HCT116 (cell line): ENCODE results near the gene PCDHA3. TPM values are rescaled to one million over a fixed set of nuclear protein-coding genes. Genes with fewer than 3 reads are reported as not detected.

ENCODE experiments used
- ATAC-seq: fragments of 200-7000 bp; cut with Tn5 transposase; 2 replicates; pipeline ENCODE4 v1.9.1; 2020; ENCODE audit warnings: mild to moderate bottlenecking, moderate library complexity
- BruUV-seq: library from RNA; stranded (reverse); fragments of 400-500 nt; replicated peaks from 2 replicates; lab custom pipeline; 2021; lab: Mats Ljungman, UMichigan
- CTCF ChIA-PET: fragments of 300-600 bp; sonication (Branson Sonifier 250); formaldehyde crosslinking; loops from one replicate; lab custom pipeline; 2021; ENCODE audit warnings: antibody characterized with exemption; lab: Charles Lee
- POLR2A ChIA-PET: fragments of 300-600, 350-600 bp; sonication (Branson Sonifier 250); formaldehyde crosslinking; loops from one replicate; lab custom pipeline; 2021; ENCODE audit warnings: antibody characterized with exemption; lab: Charles Lee
- RAD21 ChIA-PET, 2 experiments: fragments of 300-600 bp; sonication (Branson Sonifier 250); formaldehyde crosslinking; loops; one replicate each; lab custom pipeline; 2023; ENCODE audit warnings: low total read pairs in 2 of 2; ENCODE audit not compliant: uncharacterized antibody in 2 of 2, unreplicated experiment in 2 of 2, low non-redundant PET in 1 of 2; lab: Charles Lee
- DNase-seq: peaks from one replicate; pipeline ENCODE4 v3.0.0-alpha.2; 2010; ENCODE audit warnings: low read depth, low spot score
- H2AFZ ChIP-seq: fragments of 200-600 bp; shearing (Covaris generic), sonication (generic); 2 replicates; pipeline ENCODE4 v1.6.1; 2017; ENCODE audit warnings: low read depth, mixed run types, mixed read lengths, antibody characterized with exemption, low read length; ENCODE audit not compliant: poor library complexity, severe bottlenecking
- H3K27ac ChIP-seq: 2 replicates; pipeline ENCODE4 v1.5.1; 2012; ENCODE audit warnings: low read depth, low read length
- H3K27me3 ChIP-seq: fragments of 200-600 bp; sonication (generic); 2 replicates; pipeline ENCODE4 v1.6.1; 2016; ENCODE audit warnings: mixed run types, low read length, mixed read lengths; ENCODE audit not compliant: insufficient read depth
- H3K36me3 ChIP-seq, 2 experiments: fragments of 200-500 bp in 1 of 2; fragments of 200-600 bp in 1 of 2; sonication (Bioruptor generic) in 1 of 2; sonication (generic) in 1 of 2; 2 replicates each; pipeline versions ENCODE4 v1.5.1 to v1.6.1; 2014 to 2016; ENCODE audit warnings: low read length in 2 of 2, inconsistent platforms in 1 of 2, mixed read lengths in 1 of 2, mixed run types in 1 of 2; ENCODE audit not compliant: insufficient read depth in 2 of 2, control insufficient read depth in 1 of 2
- H3K4me1 ChIP-seq, 2 experiments: fragments of 200-600 bp in 1 of 2; sonication (generic) in 1 of 2; 2 replicates each; pipeline versions ENCODE4 v1.5.1 to v1.6.1; 2012 to 2017; ENCODE audit warnings: low read length in 2 of 2, inconsistent platforms in 1 of 2, mild to moderate bottlenecking in 1 of 2, mixed read lengths in 1 of 2, mixed run types in 1 of 2, moderate library complexity in 1 of 2; ENCODE audit not compliant: insufficient read depth in 2 of 2, control insufficient read depth in 1 of 2
- H3K4me2 ChIP-seq: fragments of 200-600 bp; sonication (generic); 2 replicates; pipeline ENCODE4 v1.6.1; 2017; ENCODE audit warnings: mixed run types, low read length, mixed read lengths
- H3K4me3 ChIP-seq, 2 experiments: fragments of 200-600 bp in 1 of 2; sonication (generic) in 1 of 2; replicated peaks in 1 of 2; 2 replicates each; pipeline ENCODE4 v1.5.1; 2011 to 2016; ENCODE audit warnings: low read length in 2 of 2, control low read depth in 1 of 2, low read depth in 1 of 2, mild to moderate bottlenecking in 1 of 2, mixed read lengths in 1 of 2, mixed run types in 1 of 2
- H3K79me2 ChIP-seq: fragments of 200-600 bp; sonication (generic); 2 replicates; pipeline ENCODE4 v1.6.1; 2017; ENCODE audit warnings: mild to moderate bottlenecking, mixed run types, low read length, moderate library complexity, mixed read lengths; ENCODE audit not compliant: insufficient read depth
- H3K9ac ChIP-seq: fragments of 200-600 bp; sonication (generic); 2 replicates; pipeline ENCODE4 v1.6.1; 2016; ENCODE audit warnings: low read length, mixed read lengths
- H3K9me2 ChIP-seq: fragments of 200-600 bp; sonication (generic), shearing (Covaris generic); 2 replicates; pipeline ENCODE4 v1.6.1; 2017; ENCODE audit warnings: mixed run types, mild to moderate bottlenecking, moderate library complexity; ENCODE audit not compliant: insufficient read depth
- H3K9me3 ChIP-seq, 2 experiments: fragments of 200-500 bp in 1 of 2; fragments of 200-600 bp in 1 of 2; sonication (Bioruptor generic) in 1 of 2; sonication (generic) in 1 of 2; 2 replicates each; pipeline ENCODE4 v1.6.1; 2014 to 2017; ENCODE audit warnings: low read length in 2 of 2, mixed read lengths in 2 of 2, inconsistent platforms in 1 of 2, low read depth in 1 of 2, mild to moderate bottlenecking in 1 of 2, mixed run types in 1 of 2, moderate library complexity in 1 of 2; ENCODE audit not compliant: control insufficient read depth in 1 of 2, insufficient read depth in 1 of 2
- H4K20me1 ChIP-seq: fragments of 200-600 bp; sonication (generic), shearing (Covaris generic); 2 replicates; pipeline ENCODE4 v1.6.1; 2017; ENCODE audit warnings: mixed run types, mild to moderate bottlenecking, moderate library complexity; ENCODE audit not compliant: insufficient read depth
- CBX3 ChIP-seq: IDR thresholded peaks from 2 replicates; pipeline ENCODE4 v1.6.1; 2012; ENCODE audit warnings: low read depth
- CTCF ChIP-seq, 3 experiments: fragments of 200-600 bp in 1 of 3; sonication (generic) in 1 of 3; IDR thresholded peaks in 2 of 3; conservative IDR thresholded peaks in 1 of 3; 2 replicates each; pipeline ENCODE4 v1.5.1; 2012 to 2017; ENCODE audit warnings: low read depth in 2 of 3, low read length in 2 of 3, antibody characterized with exemption in 1 of 3, borderline replicate concordance in 1 of 3, control low read depth in 1 of 3, mild to moderate bottlenecking in 1 of 3, mixed read lengths in 1 of 3, mixed run types in 1 of 3, moderate library complexity in 1 of 3; ENCODE audit not compliant: insufficient read depth in 1 of 3
- ELF1 ChIP-seq: IDR thresholded peaks from 2 replicates; pipeline ENCODE4 v1.6.1; 2012; ENCODE audit warnings: low read depth, borderline replicate concordance
- EZH2 ChIP-seq: fragments of 200-600 bp; sonication (generic); IDR thresholded peaks from 2 replicates; pipeline ENCODE4 v1.6.1; 2017; ENCODE audit warnings: antibody characterized with exemption, mixed run types
- EZH2phosphoT487 ChIP-seq: fragments of 200-600 bp; IDR thresholded peaks from 2 replicates; pipeline ENCODE4 v1.6.1; 2018; ENCODE audit warnings: antibody characterized with exemption, borderline replicate concordance
- FOSL1 ChIP-seq: IDR thresholded peaks from 2 replicates; pipeline ENCODE4 v1.6.1; 2012; ENCODE audit warnings: low read depth
- JUND ChIP-seq: IDR thresholded peaks from 2 replicates; pipeline ENCODE4 v1.6.1; 2012
- MAX ChIP-seq: IDR thresholded peaks from 2 replicates; pipeline ENCODE4 v1.6.1; 2012
- POLR2A ChIP-seq: IDR thresholded peaks from 2 replicates; pipeline ENCODE4 v1.7.0; 2011; ENCODE audit warnings: borderline replicate concordance; ENCODE audit not compliant: insufficient read depth, insufficient read length; ENCODE audit errors: extremely low read depth
- POLR2AphosphoS5 ChIP-seq: IDR thresholded peaks from 2 replicates; pipeline ENCODE4 v1.6.1; 2011; ENCODE audit warnings: mild to moderate bottlenecking, low read depth, low read length, moderate library complexity
- RAD21 ChIP-seq: IDR thresholded peaks from 2 replicates; pipeline ENCODE4 v1.6.1; 2012; ENCODE audit warnings: low read depth, mild to moderate bottlenecking
- REST ChIP-seq: IDR thresholded peaks from 2 replicates; pipeline ENCODE4 v1.6.1; 2012; ENCODE audit warnings: low read depth
- SP1 ChIP-seq: IDR thresholded peaks from 2 replicates; pipeline ENCODE4 v1.6.1; 2012; ENCODE audit warnings: low read depth
- SRF ChIP-seq: IDR thresholded peaks from 2 replicates; pipeline ENCODE4 v1.6.1; 2012; ENCODE audit warnings: low read depth
- TCF7L2 ChIP-seq: IDR thresholded peaks from 2 replicates; pipeline ENCODE4 v1.7.0; 2011; ENCODE audit warnings: borderline replicate concordance, inconsistent platforms; ENCODE audit not compliant: insufficient read depth, insufficient read length; ENCODE audit errors: extremely low read depth
- YY1 ChIP-seq: IDR thresholded peaks from 2 replicates; pipeline ENCODE4 v1.6.1; 2011; ENCODE audit warnings: low read length, low read depth, moderate library complexity, mild to moderate bottlenecking; ENCODE audit not compliant: insufficient replicate concordance; ENCODE audit errors: extremely low read depth
- intact Hi-C: fragments of 100-400 bp; cut with micrococcal nuclease; formaldehyde crosslinking; loops from 2 replicates; pipeline ENCODE4 v1.10.0; 2022
- total RNA-seq: library from RNA; stranded (reverse); gene quantifications from one replicate; pipeline ENCODE4 v1.2.1, GENCODE V29; 2021; ENCODE audit not compliant: unreplicated experiment

The PCDHA3 gene
- total RNA-seq, 1 experiment from 2014 or later = not detected

GRCh38 chr5:140808889-140809291, 8.0 kb downstream of the PCDHA3 start:
- H3K27ac ChIP-seq = no peak overlapping the region
- no peaks in the 10 kb centered on the region for H3K9me2 ChIP-seq
- no peaks in the 10 kb centered on the region for H4K20me1 ChIP-seq
- no peaks in the 10 kb centered on the region for H3K4me1 ChIP-seq
- no peaks in the 10 kb centered on the region for H3K79me2 ChIP-seq
- CTCF ChIA-PET = no interaction called here
- no peak overlapping the region for H3K9ac ChIP-seq
- DNase-seq (no peak), ATAC-seq (no peak)
- H3K36me3 ChIP-seq = no peaks in the 10 kb centered on the region
- no peak for TF ChIP-seq ELF1
- no peak for TF ChIP-seq EZH2phosphoT487
- no peak for TF ChIP-seq POLR2AphosphoS5
- TF ChIP-seq JUND = no peak
- TF ChIP-seq MAX = no peak
- TF ChIP-seq POLR2A = no peak
- no peak for TF ChIP-seq YY1
- TF ChIP-seq FOSL1 = no peak
- no peak for TF ChIP-seq EZH2
- no peak for TF ChIP-seq SP1
- TF ChIP-seq REST = no peak
- TF ChIP-seq RAD21 = no peak
- no peak for TF ChIP-seq SRF
- no peak for TF ChIP-seq CTCF (IDR thresholded peaks at IDR 0.05 in 2 of 3, conservative IDR thresholded peaks at IDR 0.05 in 1 of 3; ENCODE audit: borderline replicate concordance in 1 of 3, insufficient read depth in 1 of 3, low read depth in 2 of 3, low read length in 2 of 3)
- TF ChIP-seq TCF7L2 = no peak
- no peak for TF ChIP-seq CBX3
- POLR2A ChIA-PET = no interaction called here
- no peak overlapping the region for H2AFZ ChIP-seq
- no peak overlapping the region for H3K4me2 ChIP-seq
- no peak overlapping the region for H3K4me3 ChIP-seq
- intact Hi-C loops = no loop called here
- no TSS peak for BruUV-seq
- no peaks in the 10 kb centered on the region for H3K9me3 ChIP-seq
- RAD21 ChIA-PET = no interaction called here
- H3K27me3 ChIP-seq = no peaks in the 10 kb centered on the region
